GM21717 (cell line): ENCODE measurements around the gene S100A11.

Experiments
- ATAC-seq: cut with Tn5 transposase; IDR thresholded peaks from one replicate; pipeline ENCODE4 v1.9.1; 2021; ENCODE audit warnings: mild to moderate bottlenecking, moderate library complexity; ENCODE audit not compliant: unreplicated experiment

The S100A11 gene

GRCh38 chr1:151986501-151987190 is 50.2 kb downstream of the S100A11 start:
- no peak for ATAC-seq

DNA sequence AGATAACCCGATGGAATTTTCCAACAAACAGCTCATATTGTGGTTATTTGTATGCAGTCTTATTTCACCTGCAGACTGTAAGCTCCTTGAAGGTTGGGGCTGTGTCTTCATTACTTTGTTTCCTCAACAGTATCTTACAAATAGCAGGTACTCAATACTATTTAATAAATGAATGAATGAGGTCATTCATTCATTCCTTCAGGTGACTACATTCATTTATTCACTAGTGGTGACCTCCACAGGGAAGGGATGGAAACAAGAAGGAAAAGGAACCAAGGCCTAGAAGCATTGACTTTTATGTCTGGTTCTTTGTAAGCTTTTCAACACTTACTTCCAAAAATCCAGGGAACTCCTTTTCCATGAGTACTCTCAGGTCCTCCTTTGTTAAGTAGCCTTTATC is 51.0 kb downstream of the S100A11 start:
- ATAC-seq = no peak

DNA sequence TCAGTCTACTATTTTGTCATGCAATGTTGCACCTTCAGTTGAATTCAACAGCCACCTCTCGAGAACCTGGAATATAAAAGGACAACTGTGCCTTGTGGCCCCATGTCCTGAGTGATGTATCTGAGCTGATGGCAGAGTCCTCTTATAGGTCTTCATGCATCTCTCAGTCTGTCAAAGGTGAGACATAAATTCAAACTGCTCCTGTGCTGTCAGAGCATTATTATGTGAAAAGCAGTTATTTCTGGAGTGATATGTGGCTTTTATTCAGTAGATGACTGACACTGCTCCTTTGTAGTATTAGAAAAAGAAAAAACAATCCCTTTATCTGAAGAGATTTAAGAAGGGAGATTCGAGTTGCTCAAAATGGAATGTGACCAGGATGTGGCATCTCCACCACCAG is 51.5 kb downstream of the S100A11 start:
- no peak for ATAC-seq

DNA sequence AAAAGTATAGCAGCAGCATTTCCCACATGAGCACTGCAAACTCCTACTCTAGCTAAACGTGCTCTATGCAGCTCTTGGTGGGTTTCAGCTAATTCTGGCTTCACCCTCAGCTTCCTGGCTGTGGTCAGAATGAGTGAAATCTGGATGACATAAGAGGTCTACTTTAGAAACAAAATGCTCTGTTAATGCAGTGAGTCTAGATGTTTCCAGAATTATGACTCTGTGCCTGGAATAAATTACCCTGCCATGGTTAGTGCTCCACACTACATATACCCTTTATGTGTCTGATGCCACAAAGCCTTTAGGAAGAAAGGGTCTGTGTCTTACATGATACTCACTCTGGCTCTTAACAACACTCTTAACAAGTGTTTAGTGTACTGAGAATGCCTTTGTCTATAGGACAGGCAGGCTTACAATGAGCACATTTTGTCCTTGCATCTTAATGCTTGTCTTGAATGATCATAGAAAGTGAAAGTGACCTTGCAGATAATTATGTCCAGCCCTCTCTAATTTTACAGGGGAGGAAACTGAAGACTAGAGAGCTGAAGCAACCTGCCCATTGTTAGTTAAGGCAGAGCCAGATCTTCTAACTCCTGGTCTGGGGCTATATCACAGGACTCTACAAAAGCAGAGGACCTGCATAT is 52.4 kb downstream of the S100A11 start:
- ATAC-seq = peak; percentile 95
